ENCODE measurements around the gene ESYT1. TPM values are rescaled to one million over a fixed set of nuclear protein-coding genes. Genes with fewer than 3 reads are reported as not detected.

Gene ESYT1
- polyA plus RNA-seq, 1 donor from 2014 or later: 156 TPM

DNA sequence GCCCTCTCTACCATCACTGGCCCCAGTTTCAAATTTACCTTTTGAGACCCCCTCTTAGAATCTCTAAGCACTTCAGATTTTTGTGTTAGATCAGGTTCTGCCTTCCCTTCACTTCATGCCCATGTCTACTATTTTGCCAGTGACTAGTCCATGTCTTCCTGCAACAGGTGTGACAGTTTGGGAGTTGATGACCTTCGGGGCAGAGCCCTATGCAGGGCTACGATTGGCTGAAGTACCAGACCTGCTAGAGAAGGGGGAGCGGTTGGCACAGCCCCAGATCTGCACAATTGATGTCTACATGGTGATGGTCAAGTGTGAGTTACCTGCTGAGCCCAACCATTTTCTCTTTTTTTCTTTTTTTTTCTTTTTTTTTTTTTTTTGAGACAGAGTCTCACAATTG lies 29.5 kb upstream of the ESYT1 start:
- peaks cover 11% of the 10 kb centered on the region for H3K27me3 Mint-ChIP-seq
- no peak overlapping the region for H3K27ac Mint-ChIP-seq
- H3K4me3 Mint-ChIP-seq: no peak overlapping the region
- H3K9me3 Mint-ChIP-seq: no peaks in the 10 kb centered on the region
- peaks cover 0 to 10% (median 5%) of the 10 kb centered on the region in 3 donors for H3K4me1 Mint-ChIP-seq
- H3K36me3 Mint-ChIP-seq: no peaks in the 10 kb centered on the region

DNA sequence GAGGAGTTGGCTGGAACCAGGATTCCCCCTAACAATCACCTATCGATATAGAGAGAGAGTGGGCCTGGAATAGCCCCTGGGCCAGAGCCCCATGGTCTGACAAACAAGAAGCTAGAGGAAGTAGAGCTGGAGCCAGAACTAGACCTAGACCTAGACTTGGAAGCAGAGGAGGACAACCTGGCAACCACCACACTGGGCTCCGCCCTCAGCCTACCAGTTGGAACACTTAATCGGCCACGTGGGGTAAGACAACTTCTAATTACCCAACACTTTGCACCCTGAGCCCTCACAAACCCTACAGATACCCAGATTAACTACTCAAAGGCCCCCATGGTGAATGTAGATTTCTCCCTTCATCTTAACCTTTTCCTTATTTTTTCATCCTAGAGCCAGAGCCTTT lies 28.3 kb upstream of the ESYT1 start:
- Mint-ChIP-seq H3K4me1 (peaks cover 0 to 15% (median 13%) of the 10 kb centered on the region in 3 donors), H3K36me3 (no peaks in the 10 kb centered on the region), H3K27me3 (peaks cover 5% of the 10 kb centered on the region), H3K4me3 (peak overlapping the region in 1 of 4 donors; percentile 53), H3K27ac (no peak overlapping the region), H3K9me3 (no peaks in the 10 kb centered on the region)

DNA sequence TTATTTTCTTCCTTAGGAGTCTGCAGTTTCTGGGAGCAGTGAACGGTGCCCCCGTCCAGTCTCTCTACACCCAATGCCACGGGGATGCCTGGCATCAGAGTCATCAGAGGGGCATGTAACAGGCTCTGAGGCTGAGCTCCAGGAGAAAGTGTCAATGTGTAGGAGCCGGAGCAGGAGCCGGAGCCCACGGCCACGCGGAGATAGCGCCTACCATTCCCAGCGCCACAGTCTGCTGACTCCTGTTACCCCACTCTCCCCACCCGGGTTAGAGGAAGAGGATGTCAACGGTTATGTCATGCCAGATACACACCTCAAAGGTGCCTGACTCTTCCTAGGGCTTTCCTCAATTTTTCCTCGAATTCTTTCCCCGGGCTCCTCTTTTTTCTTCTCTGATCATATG lies 27.0 kb upstream of the ESYT1 start:
- H3K4me1 Mint-ChIP-seq: peaks cover under 1 to 22% (median 20%) of the 10 kb centered on the region in 3 donors
- H3K4me3 Mint-ChIP-seq: no peak overlapping the region
- H3K27me3 Mint-ChIP-seq: peaks cover 5% of the 10 kb centered on the region
- no peaks in the 10 kb centered on the region for H3K36me3 Mint-ChIP-seq
- H3K9me3 Mint-ChIP-seq: no peaks in the 10 kb centered on the region
- no peak overlapping the region for H3K27ac Mint-ChIP-seq

DNA sequence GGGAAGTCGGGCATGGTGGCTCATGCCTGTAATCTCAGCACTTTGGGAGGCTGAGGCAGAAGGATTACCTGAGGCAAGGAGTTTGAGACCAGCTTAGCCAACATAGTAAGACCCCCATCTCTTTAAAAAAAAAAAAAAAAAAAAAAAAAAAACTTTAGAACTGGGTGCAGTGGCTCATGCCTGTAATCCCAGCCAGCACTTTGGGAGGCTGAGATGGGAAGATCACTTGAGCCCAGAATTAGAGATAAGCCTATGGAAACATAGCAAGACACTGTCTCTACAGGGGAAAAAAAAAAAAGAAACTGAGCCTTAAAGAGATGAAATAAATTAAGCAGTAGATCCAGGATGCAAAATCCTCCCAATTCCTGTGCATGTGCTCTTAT lies 25.4 kb upstream of the ESYT1 start:
- peak overlapping the region in 3 of 4 donors; percentile 24 to 96 (median 94) for H3K4me3 Mint-ChIP-seq
- peaks cover 2% of the 10 kb centered on the region for H3K36me3 Mint-ChIP-seq
- no peaks in the 10 kb centered on the region for H3K9me3 Mint-ChIP-seq
- peak overlapping the region in 1 of 3 donors; percentile 86 for H3K27ac Mint-ChIP-seq
- H3K4me1 Mint-ChIP-seq: peaks cover 7 to 28% (median 27%) of the 10 kb centered on the region in 3 donors
- peaks cover 4% of the 10 kb centered on the region for H3K27me3 Mint-ChIP-seq

DNA sequence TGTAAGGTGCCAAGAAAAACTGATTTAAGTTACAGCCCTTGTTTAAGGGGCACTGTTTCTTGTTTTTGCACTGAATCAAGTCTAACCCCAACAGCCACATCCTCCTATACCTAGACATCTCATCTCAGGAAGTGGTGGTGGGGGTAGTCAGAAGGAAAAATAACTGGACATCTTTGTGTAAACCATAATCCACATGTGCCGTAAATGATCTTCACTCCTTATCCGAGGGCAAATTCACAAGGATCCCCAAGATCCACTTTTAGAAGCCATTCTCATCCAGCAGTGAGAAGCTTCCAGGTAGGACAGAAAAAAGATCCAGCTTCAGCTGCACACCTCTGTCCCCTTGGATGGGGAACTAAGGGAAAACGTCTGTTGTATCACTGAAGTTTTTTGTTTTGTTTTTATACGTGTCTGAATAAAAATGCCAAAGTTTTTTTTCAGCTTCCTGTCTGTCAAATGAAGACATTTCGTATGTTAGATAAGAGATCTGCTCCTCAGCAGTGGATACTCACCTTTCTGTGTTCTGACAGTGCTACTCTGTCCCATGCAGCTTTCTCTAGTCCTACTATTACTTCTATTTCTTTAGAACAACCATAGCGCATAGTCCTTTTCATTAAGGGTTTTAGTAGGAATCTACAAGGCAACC lies 24.9 kb upstream of the ESYT1 start:
- peak overlapping the region; percentile 94 to 100 (median 98) for H3K4me3 Mint-ChIP-seq
- H3K36me3 Mint-ChIP-seq: peaks cover 2% of the 10 kb centered on the region
- peaks cover 7 to 28% (median 27%) of the 10 kb centered on the region in 3 donors for H3K4me1 Mint-ChIP-seq
- H3K27ac Mint-ChIP-seq: peak overlapping the region; percentile 86 to 97 (median 93)
- no peaks in the 10 kb centered on the region for H3K9me3 Mint-ChIP-seq
- peaks cover 2% of the 10 kb centered on the region for H3K27me3 Mint-ChIP-seq

DNA sequence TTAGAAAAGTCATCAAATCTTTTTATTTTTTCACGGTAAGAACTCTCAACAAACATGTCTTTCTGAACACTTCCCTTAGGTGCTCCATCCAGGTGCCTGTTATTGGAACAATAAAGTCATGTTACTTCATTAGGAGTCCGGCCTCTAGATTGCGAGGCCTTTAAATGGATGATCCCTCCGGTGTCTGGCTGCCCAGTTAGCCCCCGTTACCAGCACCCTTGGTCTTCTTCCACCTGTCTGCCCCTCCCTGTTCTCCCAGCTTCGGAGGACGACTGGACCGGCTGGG lies 24.3 kb upstream of the ESYT1 start:
- peaks cover 7 to 28% (median 27%) of the 10 kb centered on the region in 3 donors for H3K4me1 Mint-ChIP-seq
- H3K4me3 Mint-ChIP-seq: peak overlapping the region; percentile 94 to 100 (median 98)
- peaks cover 2% of the 10 kb centered on the region for H3K27me3 Mint-ChIP-seq
- H3K9me3 Mint-ChIP-seq: no peaks in the 10 kb centered on the region
- peaks cover 2% of the 10 kb centered on the region for H3K36me3 Mint-ChIP-seq
- H3K27ac Mint-ChIP-seq: peak overlapping the region; percentile 86 to 97 (median 93)

DNA sequence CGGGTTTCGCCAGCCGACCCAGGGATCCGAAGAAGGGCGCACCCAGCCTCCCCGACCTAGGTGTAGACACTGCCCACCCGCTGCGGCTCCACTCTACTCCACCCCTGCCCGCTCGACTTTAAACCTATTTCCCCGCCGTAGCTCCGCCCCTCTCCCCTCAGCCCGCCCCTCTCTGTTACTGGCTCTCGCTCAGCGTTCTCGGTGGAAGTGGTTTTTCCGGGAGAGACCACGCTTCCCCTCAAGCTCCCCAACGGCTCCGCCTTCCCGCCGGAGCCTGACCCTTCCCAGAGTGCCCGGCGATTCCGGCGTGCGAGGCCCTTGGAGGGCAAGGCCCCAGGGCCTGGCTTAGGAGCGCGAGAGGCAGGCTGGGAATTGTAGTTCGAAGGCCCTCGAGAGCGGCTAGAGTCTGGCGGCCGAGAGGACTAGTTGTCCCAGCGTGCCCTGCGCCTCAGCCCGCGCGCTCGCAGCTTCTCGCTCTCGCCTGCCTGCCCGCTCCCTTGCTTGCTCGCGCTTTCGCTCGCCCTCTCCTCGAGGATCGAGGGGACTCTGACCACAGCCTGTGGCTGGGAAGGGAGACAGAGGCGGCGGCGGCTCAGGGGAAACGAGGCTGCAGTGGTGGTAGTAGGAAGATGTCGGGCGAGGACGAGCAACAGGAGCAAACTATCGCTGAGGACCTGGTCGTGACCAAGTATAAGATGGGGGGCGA lies 23.8 kb upstream of the ESYT1 start, which contains the start of gene PA2G4:
PA2G4 (plus strand) TSS at position 451 of the 706 bp plus-strand sequence; CDS start at position 630, 179 bp downstream.
- H3K4me3 Mint-ChIP-seq: peak within 1 kb of the TSS; percentile 94 to 100 (median 98)
- peaks cover 7 to 28% (median 27%) of the 10 kb centered on the region in 3 donors for H3K4me1 Mint-ChIP-seq
- peaks cover under 1% of the 10 kb centered on the region for H3K27me3 Mint-ChIP-seq
- peaks cover 2% of the 10 kb centered on the region for H3K36me3 Mint-ChIP-seq
- H3K9me3 Mint-ChIP-seq: no peaks in the 10 kb centered on the region
- peak within 1 kb of the TSS; percentile 86 to 97 (median 93) for H3K27ac Mint-ChIP-seq

DNA sequence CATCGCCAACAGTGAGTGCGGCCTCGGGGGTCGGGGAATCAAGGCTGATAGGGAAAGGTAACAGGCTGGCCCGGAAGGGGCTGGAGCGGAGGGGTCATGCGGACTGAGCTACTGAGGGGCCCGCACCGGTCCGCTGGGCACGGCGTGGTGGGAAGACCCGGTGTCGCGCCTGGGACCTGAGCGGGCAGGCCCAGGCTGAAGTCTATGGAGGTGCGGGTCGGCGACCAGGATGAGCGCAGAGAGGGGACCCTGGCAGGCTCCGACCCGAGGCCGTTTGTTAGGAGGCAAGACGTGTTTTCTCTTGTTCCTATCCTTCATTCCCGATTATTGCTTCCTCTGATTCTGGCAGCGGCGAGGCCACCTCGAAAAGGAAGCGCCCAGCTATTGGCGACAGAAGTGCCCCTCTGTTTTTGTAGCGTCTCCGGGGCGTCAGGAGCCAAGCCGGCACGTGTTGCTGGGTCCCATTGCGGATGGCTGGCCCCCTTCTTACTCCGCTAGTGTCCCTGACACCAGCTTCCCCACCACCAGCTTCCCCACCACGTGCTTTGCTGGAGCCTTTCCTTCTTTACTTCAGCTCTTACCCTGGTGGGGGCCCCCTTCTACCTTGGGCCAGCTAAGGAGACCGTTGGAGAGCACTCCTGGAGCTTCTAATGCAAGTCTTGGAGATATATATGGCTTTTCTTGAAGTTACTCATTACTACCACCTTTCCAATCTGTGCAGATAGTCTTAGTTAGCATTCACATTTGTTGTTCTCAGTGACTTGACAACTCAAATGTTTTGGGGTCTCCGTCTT lies 23.1 kb upstream of the ESYT1 start:
- Mint-ChIP-seq H3K9me3 (no peaks in the 10 kb centered on the region), H3K4me3 (peak overlapping the region; percentile 94 to 100 (median 98)), H3K36me3 (peaks cover 2% of the 10 kb centered on the region), H3K27me3 (no peaks in the 10 kb centered on the region), H3K4me1 (peaks cover 7 to 28% (median 27%) of the 10 kb centered on the region in 3 donors), H3K27ac (peak overlapping the region; percentile 86 to 97 (median 93))

DNA sequence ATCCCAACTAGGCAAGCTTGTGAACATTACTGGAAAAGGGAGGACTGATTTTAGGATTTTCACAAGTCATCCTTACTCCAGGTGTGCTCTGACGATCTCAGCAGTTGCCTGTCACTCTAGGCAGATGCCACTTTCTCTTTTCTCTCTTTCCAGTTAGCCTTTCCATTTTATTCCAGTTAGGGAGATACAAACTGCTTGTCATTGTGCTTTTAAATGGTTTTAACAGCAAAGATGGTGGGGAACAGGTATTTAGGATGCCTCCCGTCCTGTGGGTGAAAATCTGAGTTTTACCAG lies 22.5 kb upstream of the ESYT1 start:
- H3K27me3 Mint-ChIP-seq: no peaks in the 10 kb centered on the region
- peak overlapping the region; percentile 94 to 100 (median 98) for H3K4me3 Mint-ChIP-seq
- H3K9me3 Mint-ChIP-seq: no peaks in the 10 kb centered on the region
- peaks cover 7 to 28% (median 27%) of the 10 kb centered on the region in 3 donors for H3K4me1 Mint-ChIP-seq
- peaks cover 2% of the 10 kb centered on the region for H3K36me3 Mint-ChIP-seq
- H3K27ac Mint-ChIP-seq: peak overlapping the region in 1 of 3 donors; percentile 86

DNA sequence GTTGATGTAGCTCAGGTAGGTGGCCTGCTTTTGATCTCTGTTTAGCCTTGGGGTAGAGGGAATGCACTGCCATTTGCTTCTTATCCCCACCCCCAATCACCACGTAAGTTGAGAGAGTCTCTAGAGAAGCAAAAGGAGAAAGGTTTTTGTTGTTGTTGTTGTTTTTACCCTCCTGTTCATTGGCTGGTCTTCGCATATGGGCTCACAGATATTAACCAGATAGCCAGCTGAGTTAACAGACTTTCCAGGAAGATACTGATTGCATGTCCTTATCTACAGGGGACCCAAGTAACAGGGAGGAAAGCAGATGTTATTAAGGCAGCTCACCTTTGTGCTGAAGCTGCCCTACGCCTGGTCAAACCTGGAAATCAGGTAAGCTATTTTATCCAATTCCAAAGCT lies 20.8 kb upstream of the ESYT1 start:
- no peaks in the 10 kb centered on the region for H3K9me3 Mint-ChIP-seq
- peaks cover 7 to 27% (median 26%) of the 10 kb centered on the region in 3 donors for H3K4me1 Mint-ChIP-seq
- peak overlapping the region in 2 of 4 donors; percentile 33 to 94 for H3K4me3 Mint-ChIP-seq
- peaks cover 7% of the 10 kb centered on the region for H3K36me3 Mint-ChIP-seq
- no peaks in the 10 kb centered on the region for H3K27me3 Mint-ChIP-seq
- H3K27ac Mint-ChIP-seq: no peak overlapping the region

DNA sequence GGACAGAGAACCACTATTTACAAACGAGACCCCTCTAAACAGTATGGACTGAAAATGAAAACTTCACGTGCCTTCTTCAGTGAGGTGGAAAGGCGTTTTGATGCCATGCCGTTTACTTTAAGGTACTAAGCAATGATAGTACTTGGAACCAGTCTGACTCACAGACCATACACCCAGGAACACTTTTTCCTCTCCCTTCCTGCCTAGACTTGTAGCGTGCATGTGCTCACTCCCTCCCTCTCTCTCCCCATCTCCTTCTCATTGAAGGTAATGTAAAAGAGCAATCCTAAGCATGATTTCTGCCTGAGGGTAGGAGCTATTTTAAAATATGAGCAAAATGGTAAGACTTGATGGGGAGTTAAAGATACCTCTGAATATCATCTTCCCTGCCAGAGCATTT lies 17.5 kb upstream of the ESYT1 start:
- Mint-ChIP-seq H3K27ac (no peak overlapping the region), H3K36me3 (peaks cover 10% of the 10 kb centered on the region), H3K9me3 (no peaks in the 10 kb centered on the region), H3K4me3 (no peak overlapping the region), H3K4me1 (peaks cover 10 to 11% (median 10%) of the 10 kb centered on the region in 3 donors), H3K27me3 (no peaks in the 10 kb centered on the region)

DNA sequence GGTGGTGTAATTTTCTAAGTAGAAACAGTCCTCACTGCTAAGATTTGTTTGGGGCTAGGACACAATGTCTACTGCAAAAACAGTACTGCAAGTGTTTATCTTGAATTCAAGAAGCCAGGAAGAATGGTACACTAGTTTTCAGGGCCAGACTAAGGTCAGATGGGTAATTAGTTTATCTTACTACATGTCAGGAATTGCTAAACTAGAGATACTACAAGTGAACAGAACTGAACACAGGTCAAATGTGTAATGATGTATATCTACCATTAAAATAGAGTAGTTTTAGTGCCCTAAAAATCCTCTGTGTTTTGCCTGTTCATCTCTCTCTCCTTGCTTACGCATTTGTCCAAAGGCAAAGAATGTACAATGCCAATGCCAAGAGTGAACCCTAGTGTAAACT lies 14.0 kb upstream of the ESYT1 start:
- Mint-ChIP-seq H3K4me3 (peak overlapping the region in 3 of 4 donors; percentile 54 to 72 (median 70)), H3K36me3 (peaks cover 15% of the 10 kb centered on the region), H3K27me3 (no peaks in the 10 kb centered on the region)

DNA sequence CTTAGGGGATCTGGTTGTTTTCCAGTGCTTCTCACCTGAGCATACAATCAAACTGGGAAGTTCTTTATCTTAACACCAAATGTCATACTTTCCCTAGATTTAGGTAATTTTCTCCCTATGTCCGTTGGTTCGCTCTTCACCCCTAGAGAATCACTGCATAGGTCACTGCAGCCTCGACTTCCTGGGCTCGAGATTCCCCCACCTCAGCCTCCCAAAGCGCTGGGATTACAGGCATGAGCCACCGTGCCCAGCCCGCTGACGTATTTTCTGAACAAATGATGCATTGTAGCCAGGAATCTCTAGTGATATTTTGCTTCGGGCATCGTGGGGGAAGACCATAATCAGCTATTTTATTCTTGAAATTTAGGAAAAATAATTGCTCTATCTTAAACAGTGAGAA lies 12.7 kb upstream of the ESYT1 start:
- Mint-ChIP-seq H3K36me3 (peaks cover 15% of the 10 kb centered on the region), H3K4me3 (peak overlapping the region; percentile 85 to 99 (median 96)), H3K4me1 (peaks cover 18 to 24% (median 23%) of the 10 kb centered on the region in 3 donors), H3K27me3 (no peaks in the 10 kb centered on the region), H3K9me3 (no peaks in the 10 kb centered on the region), H3K27ac (peak overlapping the region; percentile 88 to 99 (median 96))

More for the DNA sequence above, 14.0 kb upstream of the ESYT1 start:
- H3K9me3 Mint-ChIP-seq: no peaks in the 10 kb centered on the region
- peak overlapping the region in 1 of 3 donors; percentile 21 for H3K27ac Mint-ChIP-seq
- peaks cover 13 to 18% (median 17%) of the 10 kb centered on the region in 3 donors for H3K4me1 Mint-ChIP-seq

DNA sequence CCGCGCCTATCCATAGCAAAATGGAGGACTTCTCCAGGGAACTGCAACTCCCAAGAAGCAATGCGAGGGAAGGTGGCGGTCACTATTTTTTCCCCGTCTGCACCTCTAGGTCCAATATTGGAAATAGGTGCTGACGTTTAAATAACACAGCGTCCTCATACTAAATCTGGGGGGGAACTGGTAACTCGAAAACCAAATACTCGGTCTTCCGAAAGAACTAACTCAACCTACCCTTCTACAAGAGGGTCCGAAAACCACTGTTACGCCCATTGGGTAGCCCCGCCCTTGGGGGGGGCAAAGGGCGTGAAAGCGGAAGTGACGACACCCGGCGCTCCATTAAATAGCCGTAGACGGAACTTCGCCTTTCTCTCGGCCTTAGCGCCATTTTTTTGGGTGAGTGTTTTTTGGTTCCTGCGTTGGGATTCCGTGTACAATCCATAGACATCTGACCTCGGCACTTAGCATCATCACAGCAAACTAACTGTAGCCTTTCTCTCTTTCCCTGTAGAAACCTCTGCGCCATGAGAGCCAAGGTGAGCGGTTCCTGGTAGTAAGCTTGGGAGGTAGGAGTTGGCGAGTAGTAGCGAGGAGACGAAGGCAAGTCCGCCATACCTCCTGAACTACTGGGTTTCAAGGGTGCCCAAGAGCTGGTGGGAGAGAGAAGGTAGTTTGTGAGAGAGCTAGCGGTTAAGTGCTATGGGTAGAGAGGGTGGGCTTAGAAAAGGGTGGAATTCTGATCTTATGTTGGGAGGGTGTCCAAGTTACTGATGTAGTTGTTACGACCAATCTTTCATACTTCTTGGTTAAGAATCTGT lies 11.6 kb upstream of the ESYT1 start, which contains the start of gene RPL41:
RPL41 (plus strand) TSS at position 367 of the 815 bp plus-strand sequence.
- no peaks in the 10 kb centered on the region for H3K9me3 Mint-ChIP-seq
- H3K36me3 Mint-ChIP-seq: peaks cover 11% of the 10 kb centered on the region
- H3K4me3 Mint-ChIP-seq: peak within 1 kb of the TSS; percentile 85 to 99 (median 96)

More for the DNA sequence above, 11.6 kb upstream of the ESYT1 start, which contains the start of gene RPL41:
- H3K27me3 Mint-ChIP-seq: no peaks in the 10 kb centered on the region
- H3K4me1 Mint-ChIP-seq: peaks cover 18 to 24% (median 23%) of the 10 kb centered on the region in 3 donors
- H3K27ac Mint-ChIP-seq: peak within 1 kb of the TSS; percentile 88 to 99 (median 96)
